Measurements from ENCODE around the gene ROR1. TPM values are rescaled to one million over a fixed set of nuclear protein-coding genes. Genes with fewer than 3 reads are reported as not detected.

The ROR1 gene
- total and polyA plus RNA-seq, 2 donors (not counting 3 experiments of a cell fraction or from before 2014, with no cell fraction given) = 2.6 to 3.5 TPM

DNA sequence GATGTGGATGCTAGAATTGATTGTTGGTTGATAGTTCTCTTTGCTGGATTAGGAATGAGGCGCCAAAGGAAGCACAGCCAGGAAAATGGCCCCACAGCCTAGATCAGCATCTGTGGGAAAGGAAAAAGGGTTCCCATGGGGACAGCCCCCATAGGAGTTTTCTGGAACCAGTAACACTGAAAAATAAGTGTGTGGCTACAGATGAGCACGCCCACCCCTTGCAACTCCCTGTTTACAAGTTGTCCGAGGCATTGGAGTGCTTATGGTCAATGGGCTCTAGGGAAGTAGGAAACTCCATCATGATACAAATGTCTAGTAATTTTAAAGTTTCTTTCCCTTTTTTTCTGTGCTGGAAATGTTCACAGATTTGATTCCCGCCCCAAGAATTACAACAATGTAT lies 405.8 kb downstream of the ROR1 start:
- BruUV-seq (replicated peaks) = no TSS peak
- Histone ChIP-seq H3K9me3 (replicated peaks; ENCODE audit: control insufficient read depth, insufficient read depth, low read length) (no peaks in the 10 kb centered on the region), H3K27ac (ENCODE audit: insufficient read depth, low read depth, low read length) (no peak overlapping the region), H3K9me1 (replicated peaks; ENCODE audit: control insufficient read depth, extremely low read depth, insufficient read depth, low read length) (no peaks in the 10 kb centered on the region), H3K4me1 (ENCODE audit: control insufficient read depth, extremely low read depth, insufficient read depth, low read length) (no peaks in the 10 kb centered on the region), H3K4me3 (replicated peaks in 1 of 3; ENCODE audit: insufficient read depth in 1 of 3, low read depth in 1 of 3, low read length in 3 of 3) (no peak overlapping the region), H2AFZ (ENCODE audit: low read depth, low read length) (no peak overlapping the region), H3K27me3 (ENCODE audit: control insufficient read depth in 2 of 2, insufficient read depth in 2 of 2, low read length in 2 of 2) (no peaks in the 10 kb centered on the region), H3K9ac (replicated peaks; ENCODE audit: extremely low read depth, insufficient read depth, low read length) (no peak overlapping the region), H4K20me1 (replicated peaks; ENCODE audit: control insufficient read depth, extremely low read depth, insufficient read depth, low read length) (no peaks in the 10 kb centered on the region), H3K4me2 (ENCODE audit: insufficient read depth, low read length) (no peak overlapping the region), H3K36me3 (ENCODE audit: control insufficient read depth in 2 of 2, extremely low read depth in 1 of 2, insufficient read depth in 2 of 2, low read length in 2 of 2) (no peaks in the 10 kb centered on the region), H3K79me2 (ENCODE audit: control insufficient read depth, insufficient read depth, low read length) (no peaks in the 10 kb centered on the region)
- TF ChIP-seq MYC (IDR thresholded peaks at IDR 0.05; ENCODE audit: low read depth, low read length) (no peak), GATA2 (IDR thresholded peaks at IDR 0.05; ENCODE audit: insufficient read depth, insufficient read length, low read depth, low read length) (no peak), POLR2AphosphoS5 (IDR thresholded peaks at IDR 0.05; ENCODE audit: insufficient read depth, low read depth, low read length) (no peak), EZH2 (IDR thresholded peaks at IDR 0.05; ENCODE audit: borderline replicate concordance, low read depth, low read length, severe bottlenecking) (no peak), JUN (IDR thresholded peaks at IDR 0.05; ENCODE audit: borderline replicate concordance, insufficient read depth, insufficient read length, low read depth) (no peak)
- TF ChIP-seq, protein P1, sequence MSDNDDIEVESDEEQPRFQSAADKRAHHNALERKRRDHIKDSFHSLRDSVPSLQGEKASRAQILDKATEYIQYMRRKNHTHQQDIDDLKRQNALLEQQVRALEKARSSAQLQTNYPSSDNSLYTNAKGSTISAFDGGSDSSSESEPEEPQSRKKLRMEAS (IDR thresholded peaks at IDR 0.05; ENCODE audit: insufficient read depth, insufficient read length) = no peak
- intact Hi-C loops (cut with micrococcal nuclease) = no loop called here
- no peak for DNase-seq (ENCODE audit: low read depth, low spot score)
- dilution Hi-C loops (cut with MboI; ENCODE audit: extremely low pct_ligation_motif_present, low sequenced_read_pairs) = no loop called here
- ChIA-PET POLR2A (no interaction called here), CTCF (no interaction called here)
- FAIRE-seq = no peak

DNA sequence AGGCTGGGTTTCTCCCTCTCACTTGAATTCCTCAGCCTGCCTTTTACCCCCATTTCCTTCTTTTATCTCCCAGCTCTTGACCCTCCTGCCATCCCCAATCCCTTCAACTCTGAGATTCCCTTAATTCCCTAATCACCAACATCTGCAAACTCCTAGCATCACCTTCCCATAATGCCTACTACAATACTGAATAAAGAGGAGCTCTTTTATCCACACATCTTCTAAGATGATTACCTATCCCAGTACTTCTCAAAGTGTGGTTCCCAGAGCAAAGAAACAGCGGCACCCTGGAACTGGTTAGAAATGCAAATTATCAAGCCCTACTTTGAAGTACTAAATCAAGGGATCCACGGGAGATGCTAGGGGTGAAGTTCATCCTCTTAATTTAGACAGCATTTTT lies 408.4 kb downstream of the ROR1 start:
- POLR2A ChIA-PET = no interaction called here
- no TSS peak for BruUV-seq (replicated peaks)
- H3K79me2 ChIP-seq (ENCODE audit: control insufficient read depth, insufficient read depth, low read length) = no peaks in the 10 kb centered on the region
- H3K9me1 ChIP-seq (replicated peaks; ENCODE audit: control insufficient read depth, extremely low read depth, insufficient read depth, low read length) = no peaks in the 10 kb centered on the region
- no peak overlapping the region for H3K9ac ChIP-seq (replicated peaks; ENCODE audit: extremely low read depth, insufficient read depth, low read length)
- no peak overlapping the region for H3K27ac ChIP-seq (ENCODE audit: insufficient read depth, low read depth, low read length)
- no peaks in the 10 kb centered on the region for H3K27me3 ChIP-seq (ENCODE audit: control insufficient read depth in 2 of 2, insufficient read depth in 2 of 2, low read length in 2 of 2)
- no peak overlapping the region for H3K4me2 ChIP-seq (ENCODE audit: insufficient read depth, low read length)
- CTCF ChIA-PET = interaction anchor here (0.9 to 1.6 kb wide), 4 partner anchors 37 to 508 kb away, joined by 3 to 7 read pairs (median 3); no protein-coding TSS in a partner anchor
- H4K20me1 ChIP-seq (replicated peaks; ENCODE audit: control insufficient read depth, extremely low read depth, insufficient read depth, low read length) = no peaks in the 10 kb centered on the region
- DNase-seq (ENCODE audit: low read depth, low spot score) = no peak
- no peak for FAIRE-seq
- intact Hi-C loops (cut with micrococcal nuclease) (no loop called here), dilution Hi-C loops (cut with MboI; ENCODE audit: extremely low pct_ligation_motif_present, low sequenced_read_pairs) (no loop called here)
- TF ChIP-seq, protein P1 (IDR thresholded peaks at IDR 0.05; ENCODE audit: insufficient read depth, insufficient read length) = no peak
- no peak for TF ChIP-seq POLR2A (IDR thresholded peaks at IDR 0.05; ENCODE audit: low read depth, low read length)
- TF ChIP-seq MYC (IDR thresholded peaks at IDR 0.05; ENCODE audit: low read depth, low read length) = no peak
- no peak for TF ChIP-seq JUN (IDR thresholded peaks at IDR 0.05; ENCODE audit: borderline replicate concordance, insufficient read depth, insufficient read length, low read depth)
- TF ChIP-seq EZH2 (IDR thresholded peaks at IDR 0.05; ENCODE audit: borderline replicate concordance, low read depth, low read length, severe bottlenecking) = no peak
- TF ChIP-seq POLR2AphosphoS5 (IDR thresholded peaks at IDR 0.05; ENCODE audit: insufficient read depth, low read depth, low read length) = no peak
- TF ChIP-seq, protein P2, sequence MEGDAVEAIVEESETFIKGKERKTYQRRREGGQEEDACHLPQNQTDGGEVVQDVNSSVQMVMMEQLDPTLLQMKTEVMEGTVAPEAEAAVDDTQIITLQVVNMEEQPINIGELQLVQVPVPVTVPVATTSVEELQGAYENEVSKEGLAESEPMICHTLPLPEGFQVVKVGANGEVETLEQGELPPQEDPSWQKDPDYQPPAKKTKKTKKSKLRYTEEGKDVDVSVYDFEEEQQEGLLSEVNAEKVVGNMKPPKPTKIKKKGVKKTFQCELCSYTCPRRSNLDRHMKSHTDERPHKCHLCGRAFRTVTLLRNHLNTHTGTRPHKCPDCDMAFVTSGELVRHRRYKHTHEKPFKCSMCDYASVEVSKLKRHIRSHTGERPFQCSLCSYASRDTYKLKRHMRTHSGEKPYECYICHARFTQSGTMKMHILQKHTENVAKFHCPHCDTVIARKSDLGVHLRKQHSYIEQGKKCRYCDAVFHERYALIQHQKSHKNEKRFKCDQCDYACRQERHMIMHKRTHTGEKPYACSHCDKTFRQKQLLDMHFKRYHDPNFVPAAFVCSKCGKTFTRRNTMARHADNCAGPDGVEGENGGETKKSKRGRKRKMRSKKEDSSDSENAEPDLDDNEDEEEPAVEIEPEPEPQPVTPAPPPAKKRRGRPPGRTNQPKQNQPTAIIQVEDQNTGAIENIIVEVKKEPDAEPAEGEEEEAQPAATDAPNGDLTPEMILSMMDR (IDR thresholded peaks at IDR 0.05; ENCODE audit: extremely low read depth in 1 of 2, insufficient read depth in 1 of 2, low read depth in 1 of 2, low read length in 2 of 2) = no peak
- TF ChIP-seq GATA2 (IDR thresholded peaks at IDR 0.05; ENCODE audit: insufficient read depth, insufficient read length, low read depth, low read length) = no peak
- no peak for TF ChIP-seq FOS (IDR thresholded peaks at IDR 0.05; ENCODE audit: borderline replicate concordance, insufficient read depth, low read length)
- H3K4me3 ChIP-seq (replicated peaks in 1 of 3; ENCODE audit: insufficient read depth in 1 of 3, low read depth in 1 of 3, low read length in 3 of 3) = no peak overlapping the region
- H3K36me3 ChIP-seq (ENCODE audit: control insufficient read depth in 2 of 2, extremely low read depth in 1 of 2, insufficient read depth in 2 of 2, low read length in 2 of 2) = no peaks in the 10 kb centered on the region
- no peaks in the 10 kb centered on the region for H3K4me1 ChIP-seq (ENCODE audit: control insufficient read depth, extremely low read depth, insufficient read depth, low read length)
- no peak overlapping the region for H2AFZ ChIP-seq (ENCODE audit: low read depth, low read length)
- H3K9me3 ChIP-seq (replicated peaks; ENCODE audit: control insufficient read depth, insufficient read depth, low read length) = no peaks in the 10 kb centered on the region

Measured in endothelial cell of umbilical vein (primary cell).